GM23248 (cell line): ENCODE data around the gene MACROD2. TPM values are rescaled to one million over a fixed set of nuclear protein-coding genes. Genes with fewer than 3 reads are reported as not detected.

Experiments
- DNase-seq: peaks from one replicate; pipeline ENCODE4 v3.0.0-alpha.2; 2015
- H2AFZ ChIP-seq: fragments of 200-600 bp; sonication (generic); 2 replicates; pipeline ENCODE4 v1.6.1; 2016; ENCODE audit warnings: antibody characterized with exemption
- H3F3A ChIP-seq: fragments of 200-600 bp; sonication (generic); 2 replicates; pipeline ENCODE4 v1.6.1; 2016; ENCODE audit warnings: mild to moderate bottlenecking, antibody characterized with exemption, mixed run types; ENCODE audit not compliant: insufficient read depth
- H3K27ac ChIP-seq: fragments of 200-600 bp; sonication (generic); 2 replicates; pipeline ENCODE4 v1.5.1; 2016; ENCODE audit warnings: mild to moderate bottlenecking
- H3K27me3 ChIP-seq: fragments of 200-600 bp; sonication (generic); replicated peaks from 2 replicates; pipeline ENCODE4 v1.6.1; 2016; ENCODE audit warnings: mild to moderate bottlenecking; ENCODE audit not compliant: insufficient read depth
- H3K36me3 ChIP-seq: fragments of 200-600 bp; sonication (generic); 2 replicates; pipeline ENCODE4 v1.6.1; 2016; ENCODE audit warnings: low read depth, mild to moderate bottlenecking
- H3K4me1 ChIP-seq: fragments of 200-600 bp; sonication (generic); 2 replicates; pipeline ENCODE4 v1.6.1; 2016; ENCODE audit warnings: mild to moderate bottlenecking; ENCODE audit not compliant: insufficient read depth
- H3K4me2 ChIP-seq: fragments of 200-600 bp; sonication (generic); one replicate; pipeline ENCODE4 v1.6.1; 2016; ENCODE audit warnings: mild to moderate bottlenecking; ENCODE audit not compliant: unreplicated experiment
- H3K4me3 ChIP-seq: fragments of 200-600 bp; sonication (generic); 2 replicates; pipeline ENCODE4 v1.5.1; 2016; ENCODE audit warnings: mild to moderate bottlenecking
- H3K79me2 ChIP-seq: fragments of 200-600 bp; sonication (generic); 2 replicates; pipeline ENCODE4 v1.6.1; 2016; ENCODE audit warnings: mild to moderate bottlenecking; ENCODE audit not compliant: insufficient read depth
- H3K9ac ChIP-seq: fragments of 200-600 bp; sonication (generic); 2 replicates; pipeline ENCODE4 v1.6.1; 2016; ENCODE audit warnings: mild to moderate bottlenecking
- H3K9me2 ChIP-seq: fragments of 200-600 bp; sonication (generic); 2 replicates; pipeline ENCODE4 v1.6.1; 2016; ENCODE audit warnings: mixed run types, mild to moderate bottlenecking, moderate library complexity; ENCODE audit not compliant: insufficient read depth
- H3K9me3 ChIP-seq: fragments of 200-600 bp; sonication (generic); one replicate; pipeline ENCODE4 v1.6.1; 2017; ENCODE audit warnings: low read depth
- H4K20me1 ChIP-seq: fragments of 200-600 bp; sonication (generic); 2 replicates; pipeline ENCODE4 v1.6.0; 2016; ENCODE audit not compliant: insufficient read depth
- EZH2 ChIP-seq: fragments of 200-600 bp; sonication (generic); IDR thresholded peaks from 2 replicates; pipeline ENCODE4 v1.6.1; 2018; ENCODE audit warnings: antibody characterized with exemption, mild to moderate bottlenecking; ENCODE audit not compliant: insufficient read depth, poor library complexity, severe bottlenecking
- EZH2phosphoT487 ChIP-seq: fragments of 200-600 bp; sonication (generic); IDR thresholded peaks from 2 replicates; pipeline ENCODE4 v1.6.1; 2018; ENCODE audit warnings: antibody characterized with exemption, moderate library complexity, mild to moderate bottlenecking, low read depth; ENCODE audit not compliant: insufficient read depth
- WGBS, 2 experiments: methylation state at CpG; one replicate each; pipeline ENCODE4 v1.1.6; 2015 to 2017; ENCODE audit warnings: low lambda C conversion rate in 2 of 2, low coverage in 1 of 2; ENCODE audit errors: missing lambda C conversion rate in 2 of 2; 5-methylcytosine and 5-hydroxymethylcytosine counted together
- in situ Hi-C: fragments of 300-500 bp; cut with MboI; formaldehyde crosslinking; loops from 2 replicates; pipeline ENCODE4 v1.15.0; 2020
- polyA plus RNA-seq: library from polyadenylated mRNA; unstranded; fragments of >200 nt; fragmentation: Nextera tagmentation; extraction: Ambion mirVana; gene quantifications from 2 replicates; pipeline ENCODE4 v1.2.1, GENCODE V29; 2016
- total RNA-seq: library from RNA; depleted of rRNA; stranded (reverse); fragments of >200 nt; shearing (Covaris generic); gene quantifications from 2 replicates; pipeline ENCODE4 v1.2.3, GENCODE V29; 2014

The MACROD2 gene
- total and polyA plus RNA-seq, 2 experiments from 2014 or later, result 1.1 to 3.1 TPM

- TF ChIP-seq EZH2phosphoT487 (no peak), EZH2 (no peak)
- WGBS, 2 experiments, result 93 to 96% methylated on average over 1 of the region's 1 CpG
- H3K36me3 ChIP-seq, result no peaks in the 10 kb centered on the region
- peak overlapping the region; percentile 39; the same call in 1 of the 2 replicates for H2AFZ ChIP-seq
- no peak overlapping the region for H3K9ac ChIP-seq
- DNase-seq, result no peak
- H3K27ac ChIP-seq, result no peak overlapping the region
- no peaks in the 10 kb centered on the region for H3K79me2 ChIP-seq
- H3K9me3 ChIP-seq, result no peaks in the 10 kb centered on the region
- no peaks in the 10 kb centered on the region for H3K27me3 ChIP-seq
- H3K4me1 ChIP-seq, result 0 out of 2 replicates have a peak, but pooled peaks cover 5% of the 10 kb centered on the region
- no peaks in the 10 kb centered on the region; the same call in 1 of the 2 replicates for H3K9me2 ChIP-seq
- in situ Hi-C loops, result no loop called here
- H3F3A ChIP-seq, result no peaks in the 10 kb centered on the region; the same call in 1 of the 2 replicates
- no peak overlapping the region for H3K4me2 ChIP-seq
- H3K4me3 ChIP-seq, result no peak overlapping the region
- H4K20me1 ChIP-seq, result no peaks in the 10 kb centered on the region
These were observed 499.0 kb downstream of the MACROD2 start for GRCh38 chr20:14494355-14494754.

GRCh38 chr20:14495066-14495465, 499.8 kb downstream of the MACROD2 start:
- H3F3A ChIP-seq, result no peaks in the 10 kb centered on the region; the same call in 1 of the 2 replicates
- H4K20me1 ChIP-seq, result no peaks in the 10 kb centered on the region
- H3K9ac ChIP-seq, result no peak overlapping the region
- no peak for DNase-seq
- in situ Hi-C loops, result no loop called here
- no peak for TF ChIP-seq EZH2
- TF ChIP-seq EZH2phosphoT487, result no peak
- H3K4me2 ChIP-seq, result no peak overlapping the region
- 0 out of 2 replicates have a peak, but pooled peaks cover 5% of the 10 kb centered on the region for H3K4me1 ChIP-seq
- no peak overlapping the region for H3K27ac ChIP-seq
- no peak overlapping the region for H2AFZ ChIP-seq
- no peaks in the 10 kb centered on the region for H3K9me3 ChIP-seq
- H3K9me2 ChIP-seq, result no peaks in the 10 kb centered on the region; the same call in 1 of the 2 replicates
- no peaks in the 10 kb centered on the region for H3K36me3 ChIP-seq
- no peak overlapping the region for H3K4me3 ChIP-seq
- no peaks in the 10 kb centered on the region for H3K79me2 ChIP-seq
- no peaks in the 10 kb centered on the region for H3K27me3 ChIP-seq

- Histone ChIP-seq H3K27me3 (no peaks in the 10 kb centered on the region), H3F3A (no peaks in the 10 kb centered on the region; the same call in 1 of the 2 replicates), H3K9ac (no peak overlapping the region), H3K79me2 (no peaks in the 10 kb centered on the region), H3K27ac (no peak overlapping the region), H3K4me3 (no peak overlapping the region), H3K4me2 (no peak overlapping the region), H3K9me2 (no peaks in the 10 kb centered on the region), H3K4me1 (0 out of 2 replicates have a peak, but pooled peaks cover 5% of the 10 kb centered on the region), H3K9me3 (no peaks in the 10 kb centered on the region), H3K36me3 (no peaks in the 10 kb centered on the region), H4K20me1 (no peaks in the 10 kb centered on the region), H2AFZ (no peak overlapping the region)
- in situ Hi-C loops, result no loop called here
- DNase-seq, result no peak
- TF ChIP-seq EZH2phosphoT487, result no peak
- TF ChIP-seq EZH2, result no peak
- 61 to 70% methylated on average over 2 of the region's 2 CpGs for WGBS, 2 experiments
These were observed 501.7 kb downstream of the MACROD2 start for GRCh38 chr20:14497004-14497403.

GRCh38 chr20:14498772-14499171, 503.5 kb downstream of the MACROD2 start:
- H3K27me3 ChIP-seq, result no peaks in the 10 kb centered on the region
- TF ChIP-seq EZH2phosphoT487 (no peak), EZH2 (no peak)
- H3K36me3 ChIP-seq, result no peaks in the 10 kb centered on the region
- H3K79me2 ChIP-seq, result no peaks in the 10 kb centered on the region
- no peak for DNase-seq
- H3K4me2 ChIP-seq, result no peak overlapping the region
- no peak overlapping the region for H3K9ac ChIP-seq
- 62 to 70% methylated on average over 4 of the region's 4 CpGs for WGBS, 2 experiments
- H3K4me1 ChIP-seq, result 0 out of 2 replicates have a peak, but pooled peaks cover 5% of the 10 kb centered on the region
- no peaks in the 10 kb centered on the region for H3K9me2 ChIP-seq
- H3K27ac ChIP-seq, result no peak overlapping the region
- in situ Hi-C loops, result no loop called here
- H3K9me3 ChIP-seq, result no peaks in the 10 kb centered on the region
- H2AFZ ChIP-seq, result no peak overlapping the region
- H4K20me1 ChIP-seq, result no peaks in the 10 kb centered on the region
- no peaks in the 10 kb centered on the region; the same call in 1 of the 2 replicates for H3F3A ChIP-seq
- H3K4me3 ChIP-seq, result no peak overlapping the region

GRCh38 chr20:14505476-14505875, 510.2 kb downstream of the MACROD2 start:
- no peak for TF ChIP-seq EZH2
- TF ChIP-seq EZH2phosphoT487, result no peak
- no peaks in the 10 kb centered on the region for H3K9me3 ChIP-seq
- no peak overlapping the region for H2AFZ ChIP-seq
- no peaks in the 10 kb centered on the region for H3F3A ChIP-seq
- no peaks in the 10 kb centered on the region for H3K9me2 ChIP-seq
- in situ Hi-C loops, result no loop called here
- WGBS, 2 experiments, result 89 to 95% methylated on average over 1 of the region's 1 CpG
- no peak overlapping the region for H3K27ac ChIP-seq
- H3K36me3 ChIP-seq, result no peaks in the 10 kb centered on the region
- H3K4me1 ChIP-seq, result no peaks in the 10 kb centered on the region
- no peaks in the 10 kb centered on the region for H3K79me2 ChIP-seq
- no peak overlapping the region for H3K9ac ChIP-seq
- no peak for DNase-seq
- no peaks in the 10 kb centered on the region for H4K20me1 ChIP-seq
- H3K27me3 ChIP-seq, result no peaks in the 10 kb centered on the region
- no peak overlapping the region for H3K4me2 ChIP-seq
- H3K4me3 ChIP-seq, result no peak overlapping the region
